Tibial nerve (tissue), 4 donors: Measurements from ENCODE around the gene TMEM225B. TPM values are rescaled to one million over a fixed set of nuclear protein-coding genes. Genes with fewer than 3 reads are reported as not detected.

Experiments
- DNase-seq, 2 donors: peaks; one replicate each; pipeline ENCODE4 v3.0.0-alpha.2; 2019; ENCODE audit warnings: low spot score in 2 of 2
- H3K27ac ChIP-seq, 4 donors: fragments of 200-600 bp; sonication (generic) in 3 of 4; one replicate each; pipeline ENCODE4 v1.5.1; 2017 to 2019; ENCODE audit warnings: mild to moderate bottlenecking in 1 of 4
- H3K27me3 ChIP-seq, 2 donors: fragments of 200-600 bp; sonication (generic) in 1 of 2; one replicate each; pipeline versions ENCODE4 v1.5.1 to v1.6.0; 2017 to 2019
- H3K36me3 ChIP-seq, 3 donors: fragments of 200-600 bp; sonication (generic); one replicate each; pipeline ENCODE4 v1.5.1; 2018 to 2019
- H3K4me1 ChIP-seq, 4 donors: fragments of 200-600 bp; sonication (generic) in 3 of 4; one replicate each; pipeline ENCODE4 v1.5.1; 2017 to 2019
- H3K4me3 ChIP-seq, 4 donors: fragments of 200-600 bp; sonication (generic) in 3 of 4; one replicate each; pipeline ENCODE4 v1.5.1; 2017 to 2019; ENCODE audit warnings: mild to moderate bottlenecking in 1 of 4, moderate library complexity in 1 of 4
- H3K9me3 ChIP-seq, 4 donors: fragments of 200-600 bp; sonication (generic) in 3 of 4; one replicate each; pipeline ENCODE4 v1.5.1; 2017 to 2019
- CTCF ChIP-seq, 5 experiments: fragments of 200-600 bp in 3 of 5; fragments of 450-650 bp in 2 of 5; sonication (generic) in 3 of 5; IDR thresholded peaks; one replicate each; pipeline ENCODE4 v1.5.1; 2016 to 2019; ENCODE audit warnings: antibody characterized with exemption in 5 of 5, mild to moderate bottlenecking in 3 of 5, moderate library complexity in 2 of 5
- EP300 ChIP-seq, 2 donors: sonication (generic); formaldehyde crosslinking; IDR thresholded peaks; one replicate each; pipeline ENCODE4 v1.6.1; 2017; ENCODE audit warnings: antibody characterized with exemption in 2 of 2, mild to moderate bottlenecking in 1 of 2
- POLR2A ChIP-seq, 2 donors: fragments of 450-650 bp; IDR thresholded peaks; one replicate each; pipeline ENCODE4 v1.6.1; 2017; ENCODE audit warnings: antibody characterized with exemption in 2 of 2, mild to moderate bottlenecking in 2 of 2, moderate library complexity in 2 of 2
- WGBS, 2 donors: methylation state at CpG; one replicate each; pipeline ENCODE4 v1.1.5; 2018; 5-methylcytosine and 5-hydroxymethylcytosine counted together
- total RNA-seq, 4 donors: library from RNA; depleted of rRNA; stranded (reverse); fragments of >200 nt; gene quantifications; one replicate each; pipeline ENCODE4 v1.1.0, GENCODE V29; 2016

TMEM225B gene
- total RNA-seq, 4 donors from 2014 or later, result 1.2 to 1.8 (median 1.5) TPM; not detected in 1

DNA sequence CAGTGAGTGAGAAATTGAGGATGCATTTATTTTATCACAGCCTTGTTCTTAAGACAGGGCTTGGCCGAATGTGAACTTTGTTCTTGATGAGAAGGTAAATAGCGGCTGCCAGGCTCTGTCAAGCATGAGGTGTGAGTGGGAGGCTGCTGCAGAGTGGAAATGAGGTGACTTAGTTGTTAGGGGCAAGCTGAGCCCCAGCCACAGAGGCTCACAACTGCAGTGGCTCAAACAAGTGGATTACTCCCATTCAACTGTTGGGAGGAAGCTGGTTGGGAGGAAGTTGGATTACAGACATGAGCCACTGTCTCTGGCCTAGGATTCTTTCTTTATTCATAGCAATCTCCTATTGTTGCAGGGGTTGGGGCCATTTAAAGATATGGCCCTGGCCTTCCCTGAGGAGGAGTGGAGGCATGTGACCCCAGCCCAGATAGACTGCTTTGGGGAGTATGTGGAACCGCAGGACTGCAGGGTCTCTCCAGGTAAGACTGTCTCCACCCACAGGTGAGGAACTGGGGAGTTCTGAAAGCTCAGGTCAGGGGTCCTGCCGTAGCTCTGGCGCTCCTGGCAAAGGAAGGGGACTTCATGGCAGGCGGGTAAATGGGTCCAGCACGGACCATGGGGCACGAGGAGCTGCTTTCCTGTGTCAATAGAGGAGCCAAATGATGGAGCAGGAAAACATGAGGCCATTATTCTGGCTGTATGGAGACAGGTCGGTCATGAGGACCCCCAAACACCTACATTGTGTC is 25.8 kb downstream of the TMEM225B start:
- no peaks in the 10 kb centered on the region for H3K27me3 ChIP-seq
- no peak for DNase-seq
- no peaks in the 10 kb centered on the region for H3K9me3 ChIP-seq
- peaks cover 0 to 1% (median 0%) of the 10 kb centered on the region in 4 donors for H3K4me1 ChIP-seq
- TF ChIP-seq CTCF (IDR thresholded peaks at IDR 0.05), result no peak
- no peak for TF ChIP-seq EP300 (IDR thresholded peaks at IDR 0.05)
- TF ChIP-seq POLR2A (IDR thresholded peaks at IDR 0.05), result no peak
- no peak overlapping the region for H3K27ac ChIP-seq
- 86 to 91% methylated on average over 9 of the region's 9 CpGs for WGBS, 2 donors
- H3K36me3 ChIP-seq, result peaks cover 3 to 100% (median 15%) of the 10 kb centered on the region in 3 donors
- H3K4me3 ChIP-seq, result no peak overlapping the region

DNA sequence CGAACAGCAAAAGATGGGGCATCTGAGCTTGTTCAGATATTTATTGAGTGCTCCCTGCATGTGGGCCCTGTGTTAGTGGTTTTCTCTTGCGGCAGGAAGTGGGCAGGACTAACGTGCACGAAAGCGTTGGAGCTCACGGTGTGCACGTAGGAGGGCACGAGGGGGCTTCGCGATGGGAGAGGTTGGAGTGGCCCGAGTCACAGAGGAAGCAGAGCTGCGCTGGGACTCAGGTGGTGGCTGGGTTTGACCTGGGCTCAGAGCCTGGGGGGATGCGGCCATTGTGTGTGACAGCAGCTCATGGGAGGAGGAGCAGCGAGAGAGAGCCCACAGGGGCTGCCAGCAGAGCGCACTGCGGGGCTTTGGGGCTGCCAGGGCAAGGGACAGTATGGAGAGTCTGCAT is 26.4 kb downstream of the TMEM225B start:
- Histone ChIP-seq H3K36me3 (peaks cover 3 to 100% (median 15%) of the 10 kb centered on the region in 3 donors), H3K27ac (no peak overlapping the region), H3K9me3 (no peaks in the 10 kb centered on the region), H3K27me3 (no peaks in the 10 kb centered on the region), H3K4me3 (no peak overlapping the region), H3K4me1 (no peaks in the 10 kb centered on the region)
- WGBS, 2 donors, result 85 to 91% methylated on average over 16 of the region's 16 CpGs
- no peak for TF ChIP-seq EP300 (IDR thresholded peaks at IDR 0.05)
- TF ChIP-seq POLR2A (IDR thresholded peaks at IDR 0.05), result no peak
- TF ChIP-seq CTCF (IDR thresholded peaks at IDR 0.05), result no peak
- no peak for DNase-seq

- no peak for DNase-seq
Observed at GRCh38 chr7:99625321-99625720, 27.3 kb downstream of the TMEM225B start.

DNA sequence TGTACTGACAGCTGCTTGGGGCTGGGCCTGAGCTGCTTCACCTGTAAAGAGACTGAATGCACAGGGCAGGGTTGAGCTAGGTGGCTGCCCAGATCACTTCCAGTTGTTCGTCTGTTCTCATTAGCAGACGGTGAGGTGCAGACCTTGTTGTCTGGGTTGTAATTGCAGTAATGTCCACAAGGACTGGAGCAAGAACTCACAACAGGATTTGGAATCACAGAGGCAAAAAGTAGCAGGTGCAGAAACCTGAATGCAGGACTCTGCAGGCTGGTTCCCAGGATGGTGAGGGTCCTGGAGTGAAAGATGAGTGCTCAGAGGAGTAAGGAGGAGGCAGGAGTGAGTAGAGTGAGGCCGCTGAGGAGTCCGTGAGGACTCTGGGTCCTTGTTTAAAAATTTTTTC is 27.9 kb downstream of the TMEM225B start:
- no peak for TF ChIP-seq POLR2A (IDR thresholded peaks at IDR 0.05)
- no peak for TF ChIP-seq CTCF (IDR thresholded peaks at IDR 0.05)
- no peak for TF ChIP-seq EP300 (IDR thresholded peaks at IDR 0.05)
- 86 to 93% methylated on average over 4 of the region's 4 CpGs for WGBS, 2 donors
- peaks cover 0 to 100% (median 23%) of the 10 kb centered on the region in 3 donors for H3K36me3 ChIP-seq
- no peaks in the 10 kb centered on the region for H3K4me1 ChIP-seq
- H3K9me3 ChIP-seq, result no peaks in the 10 kb centered on the region
- DNase-seq, result no peak
- no peaks in the 10 kb centered on the region for H3K27me3 ChIP-seq
- H3K4me3 ChIP-seq, result no peak overlapping the region
- no peak overlapping the region for H3K27ac ChIP-seq

More at GRCh38 chr7:99625321-99625720, 27.3 kb downstream of the TMEM225B start:
- Histone ChIP-seq H3K27me3 (no peaks in the 10 kb centered on the region), H3K36me3 (peaks cover 0 to 100% (median 20%) of the 10 kb centered on the region in 3 donors), H3K9me3 (no peaks in the 10 kb centered on the region), H3K27ac (no peak overlapping the region), H3K4me3 (no peak overlapping the region), H3K4me1 (no peaks in the 10 kb centered on the region)
- WGBS, 2 donors, result 57 to 67% methylated on average over 5 of the region's 5 CpGs
- no peak for TF ChIP-seq POLR2A (IDR thresholded peaks at IDR 0.05)
- TF ChIP-seq CTCF (IDR thresholded peaks at IDR 0.05), result no peak
- no peak for TF ChIP-seq EP300 (IDR thresholded peaks at IDR 0.05)

- Histone ChIP-seq H3K9me3 (no peaks in the 10 kb centered on the region), H3K4me3 (no peak overlapping the region), H3K36me3 (peaks cover 0 to 100% (median 18%) of the 10 kb centered on the region in 3 donors), H3K4me1 (no peaks in the 10 kb centered on the region), H3K27me3 (no peaks in the 10 kb centered on the region), H3K27ac (no peak overlapping the region)
- 81 to 89% methylated on average over 1 of the region's 1 CpG for WGBS, 2 donors
- DNase-seq, result no peak
- TF ChIP-seq CTCF (IDR thresholded peaks at IDR 0.05) (no peak), POLR2A (IDR thresholded peaks at IDR 0.05) (no peak), EP300 (IDR thresholded peaks at IDR 0.05) (no peak)
Observed at GRCh38 chr7:99626661-99627060, 28.6 kb downstream of the TMEM225B start.
